IPS DF 19.7 (cell line): ENCODE measurements around the gene PNMA8B.
"Not testable (repeated sequence)": the region's sequence is repeated elsewhere in the genome, so short reads cannot be mapped to it uniquely, and the experiment has no call there.

Experiments
- DNase-seq: peaks from one replicate; pipeline ENCODE4 v3.0.0-alpha.2; 2013; ENCODE audit warnings: low read depth, low spot score

PNMA8B gene

DNA sequence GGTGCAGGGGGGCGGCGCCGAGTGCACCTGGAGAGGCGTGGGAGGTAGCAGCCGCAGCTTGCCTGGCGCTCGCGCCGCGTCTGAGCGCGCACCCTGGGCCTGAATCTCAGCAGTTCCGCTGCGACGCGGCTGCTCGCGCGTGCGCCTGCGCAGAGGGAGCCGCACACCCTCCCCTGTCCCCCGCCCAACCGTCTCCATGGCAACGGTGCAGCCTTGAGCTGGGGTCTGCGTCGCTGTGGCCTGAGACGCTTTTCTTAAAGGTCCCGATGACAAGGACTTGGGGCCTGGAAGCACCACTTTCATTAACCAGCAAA is at the start of gene PNMA8B:
Gene PNMA8B, minus strand, starts transcription at position 82 of the 314 bp plus-strand sequence. CDS start 402 bp downstream, outside the sequence.
- DNase-seq = no peak

DNA sequence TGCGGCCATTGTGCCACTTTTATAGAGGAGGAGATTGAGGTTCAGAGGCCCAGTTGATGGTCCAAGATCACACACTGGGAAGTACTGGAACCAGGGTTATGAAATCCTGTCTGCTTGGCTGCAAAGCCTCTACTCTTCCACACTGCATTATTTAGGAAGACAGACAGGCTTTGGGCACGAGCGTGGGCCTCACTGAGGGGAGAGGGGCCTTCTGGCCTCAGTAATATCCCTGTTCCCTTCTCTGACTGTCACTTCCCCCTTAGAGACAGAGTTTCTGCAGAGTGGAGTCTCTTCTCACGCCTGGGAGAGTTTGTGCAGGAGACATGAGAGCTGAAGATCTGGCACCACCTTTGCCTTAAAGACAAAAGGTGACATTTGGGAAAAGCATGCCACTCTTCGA is 49.0 kb upstream of the PNMA8B start:
- no peak for DNase-seq

DNA sequence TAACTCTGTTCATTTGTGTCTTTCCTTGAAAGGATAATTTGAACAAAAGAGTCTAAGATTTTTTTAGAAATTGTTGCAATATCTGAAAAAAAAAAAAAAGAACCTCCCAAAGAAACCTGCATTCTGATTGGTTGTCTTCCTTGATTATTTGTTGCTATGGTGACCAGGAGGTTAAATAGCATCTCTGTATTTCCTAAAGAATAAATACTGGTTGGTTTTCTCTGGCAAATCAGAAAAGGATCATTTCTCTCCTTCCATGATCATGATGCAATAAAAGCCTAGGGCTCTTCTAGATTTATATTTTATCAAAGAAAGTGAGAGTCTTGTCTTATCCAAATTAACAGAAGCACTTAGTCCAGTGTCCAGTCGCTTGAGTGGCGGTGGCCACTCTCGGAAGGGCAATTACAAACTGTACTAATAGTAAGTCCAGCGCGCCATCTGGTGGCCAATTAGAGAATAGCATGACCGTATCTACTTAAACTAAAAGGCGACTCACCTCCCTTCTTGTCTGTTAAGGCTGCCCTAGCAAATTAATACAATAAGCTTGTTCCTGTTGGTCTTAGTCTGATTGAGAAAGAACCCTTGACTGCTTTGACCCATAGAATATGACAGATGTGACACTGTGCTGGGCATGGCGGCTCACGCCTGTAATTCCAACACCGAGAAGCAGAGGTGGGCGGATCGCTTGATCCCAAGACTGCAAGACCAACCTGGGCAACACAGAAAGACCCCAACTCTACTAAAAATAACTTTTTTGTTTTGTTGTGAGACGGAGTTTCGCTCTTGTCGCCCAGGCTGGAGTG is 47.0 kb upstream of the PNMA8B start:
- DNase-seq = no peak

GRCh38 chr19:46537136-46538097 is 41.8 kb upstream of the PNMA8B start:
- DNase-seq = no peak

DNA sequence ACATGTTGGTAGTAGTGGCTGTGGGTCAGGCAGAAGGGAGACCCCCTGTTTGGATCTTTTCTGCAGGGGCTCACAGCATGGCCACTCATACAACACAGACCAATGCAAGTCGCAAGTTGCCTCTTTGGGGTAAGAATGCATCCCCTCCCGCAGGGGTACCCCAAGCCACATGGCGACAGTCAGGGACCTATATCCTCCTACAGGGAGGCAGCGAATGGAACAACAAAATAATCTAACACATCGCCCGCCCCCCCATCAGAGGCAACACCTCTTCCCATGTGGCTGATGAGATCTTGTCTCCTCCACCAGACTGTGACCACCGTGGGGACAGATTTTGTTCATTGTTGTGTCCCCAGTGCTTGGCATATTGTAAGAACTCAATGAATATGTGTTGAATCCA is 40.7 kb upstream of the PNMA8B start:
- no peak for DNase-seq

DNA sequence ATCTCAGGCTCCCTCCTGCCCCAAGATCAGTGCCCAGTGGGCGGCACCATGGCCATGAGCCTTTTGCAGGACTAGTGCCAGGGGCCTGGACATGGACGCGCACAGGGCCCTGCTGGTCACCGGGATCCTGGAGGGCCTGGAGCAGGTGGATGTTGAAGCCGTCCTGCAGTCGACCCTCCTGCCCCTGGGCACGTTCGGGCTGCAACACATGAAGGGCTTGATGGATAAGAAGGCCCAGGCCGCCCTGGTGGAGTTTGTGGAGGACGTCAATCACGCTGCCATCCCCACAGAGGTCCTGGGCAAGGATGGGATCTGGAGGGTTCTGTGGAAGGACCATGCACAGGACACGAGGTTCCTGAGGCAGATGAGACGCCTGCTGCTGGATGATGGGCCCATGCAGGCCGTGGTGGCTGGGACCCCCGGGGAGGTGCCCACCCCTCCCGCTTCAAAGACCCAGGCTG is 38.0 kb upstream of the PNMA8B start:
- no peak for DNase-seq

GRCh38 chr19:46533078-46533620 is 37.5 kb upstream of the PNMA8B start:
- DNase-seq = no peak

DNA sequence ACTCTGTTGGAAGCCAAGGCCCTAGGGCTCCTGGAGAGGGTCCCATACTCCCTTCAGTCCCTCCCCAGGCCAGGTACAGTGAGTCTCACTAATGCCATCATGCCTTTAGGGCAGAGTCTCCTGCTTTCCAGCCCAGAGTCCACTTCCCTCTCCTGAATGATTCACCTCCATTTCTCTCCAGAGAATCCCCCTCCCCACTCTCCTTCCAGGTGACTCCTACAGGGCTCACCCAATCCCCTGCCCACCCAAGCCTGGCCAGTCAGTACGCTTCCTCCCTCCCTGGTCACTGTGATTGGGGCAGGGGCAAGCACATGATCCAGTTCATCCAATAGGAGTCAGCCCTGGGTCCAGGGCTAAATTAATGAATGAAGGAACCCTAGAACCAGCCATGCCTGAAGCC is 35.0 kb upstream of the PNMA8B start:
- no peak for DNase-seq

GRCh38 chr19:46529622-46530451 is 34.2 kb upstream of the PNMA8B start:
- no peak for DNase-seq

GRCh38 chr19:46528601-46529590 is 33.2 kb upstream of the PNMA8B start:
- DNase-seq = no peak

- DNase-seq = not testable (repeated sequence)
These were observed 31.1 kb upstream of the PNMA8B start for GRCh38 chr19:46526801-46527200.

GRCh38 chr19:46524308-46524707 is 28.6 kb upstream of the PNMA8B start:
- no peak for DNase-seq

- not testable (repeated sequence) for DNase-seq
These were observed 27.3 kb upstream of the PNMA8B start for GRCh38 chr19:46522988-46523387.

DNA sequence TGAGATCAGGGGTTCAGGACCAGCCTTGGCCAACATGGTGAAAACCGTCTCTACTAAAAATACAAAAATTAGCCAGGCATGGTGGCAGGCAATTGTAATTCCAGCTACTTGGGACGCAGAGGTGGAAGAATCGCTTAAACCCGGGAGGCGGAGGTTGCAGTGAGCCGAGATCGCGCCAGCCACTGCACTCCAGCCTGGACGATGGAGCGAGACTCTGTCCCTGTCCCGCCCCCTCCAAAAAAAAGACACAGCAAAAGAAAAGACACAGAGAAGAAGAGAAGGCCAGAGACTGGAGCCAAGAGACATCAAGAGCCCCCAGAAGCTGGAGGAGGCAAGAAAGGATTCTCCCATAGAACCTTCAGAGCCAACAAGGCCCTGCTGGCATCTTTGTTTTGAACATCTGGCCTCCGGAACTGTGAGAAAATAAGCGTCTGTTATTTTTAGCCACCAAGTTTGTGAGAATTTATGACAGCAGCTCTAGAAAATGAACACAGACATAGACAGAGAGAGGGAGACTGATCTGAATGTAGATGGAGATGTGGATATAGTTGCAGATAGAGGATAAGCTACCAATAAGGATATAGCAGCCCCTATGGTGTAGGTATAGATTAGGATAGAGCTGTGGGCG is 25.7 kb upstream of the PNMA8B start:
- no peak for DNase-seq

GRCh38 chr19:46520616-46521015 is 24.9 kb upstream of the PNMA8B start:
- DNase-seq = no peak

DNA sequence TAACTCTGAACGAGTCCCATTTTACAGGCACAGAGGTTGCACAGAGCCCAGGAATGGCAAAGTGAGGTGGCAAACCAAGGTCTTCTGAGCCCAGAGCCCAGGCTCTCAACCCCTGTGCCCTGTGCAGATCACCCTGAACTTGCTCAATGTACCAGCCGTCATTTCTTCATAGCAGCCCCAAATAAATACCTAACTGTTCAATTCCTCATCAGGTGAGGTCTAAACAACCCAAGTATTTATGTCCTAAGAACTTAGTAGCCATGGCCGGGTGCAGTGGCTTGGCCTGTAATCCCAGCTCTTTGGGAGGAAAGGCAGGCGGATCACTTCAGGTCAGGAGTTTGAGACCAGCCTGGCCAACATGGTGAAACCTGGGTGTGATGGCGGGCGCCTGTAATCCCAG is 21.8 kb upstream of the PNMA8B start:
- no peak for DNase-seq

GRCh38 chr19:46515879-46516350 is 20.2 kb upstream of the PNMA8B start:
- no peak for DNase-seq

DNA sequence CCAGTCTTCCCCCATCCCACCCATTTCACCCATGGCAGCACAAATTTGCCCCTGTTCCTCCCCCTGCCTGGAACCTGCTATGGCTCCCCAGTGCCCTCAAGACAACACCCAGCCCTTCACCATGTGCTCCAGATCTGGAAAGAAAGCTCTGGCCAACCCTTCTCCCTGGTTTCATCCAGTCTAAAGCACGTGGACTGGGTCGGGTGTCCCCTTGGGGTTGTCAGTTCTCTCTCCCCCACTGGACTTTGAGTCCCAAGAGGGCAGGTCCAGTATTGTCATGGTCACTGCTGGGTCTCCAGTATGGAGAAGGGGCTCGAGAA is 19.6 kb upstream of the PNMA8B start:
- DNase-seq = no peak

DNA sequence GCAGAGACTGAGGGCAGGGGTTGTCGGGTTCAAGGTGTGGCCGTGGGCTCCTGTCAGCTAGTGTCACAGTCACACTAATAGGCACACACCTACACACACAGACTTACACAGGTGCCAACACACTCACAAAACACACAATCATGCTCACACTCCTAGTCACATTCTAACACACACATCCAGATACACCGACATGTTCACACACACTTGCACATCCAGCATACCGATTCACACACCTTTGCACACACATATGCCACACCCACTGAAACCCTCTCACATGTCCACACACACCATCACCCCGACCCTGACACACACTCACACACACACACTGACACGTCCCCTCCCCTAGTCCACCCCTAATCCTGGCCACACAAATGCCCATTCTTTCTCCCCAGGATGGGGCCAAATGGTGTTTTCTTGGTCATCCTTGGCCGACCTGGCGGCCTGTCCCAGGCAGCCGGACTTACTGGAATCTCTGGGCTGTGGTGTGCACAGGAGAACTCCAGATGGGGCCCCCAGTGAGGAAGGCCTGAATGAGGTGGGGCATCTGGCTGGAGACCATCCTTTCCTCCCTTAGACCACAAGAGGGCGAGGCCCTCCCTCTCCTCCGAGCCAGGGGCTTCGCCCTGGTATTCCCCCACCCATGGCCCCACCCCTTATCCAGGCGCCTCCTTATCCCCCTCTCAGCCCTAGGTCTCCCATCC is 19.1 kb upstream of the PNMA8B start:
- no peak for DNase-seq
